Adrenal gland (tissue), 5 donors: ENCODE data around the gene CTSZ.

ENCODE experiments used
- POLR2A ChIP-seq, 2 donors: fragments of 450-650 bp; IDR thresholded peaks; one replicate each; pipeline ENCODE4 v1.6.1; 2017; ENCODE audit warnings: antibody characterized with exemption in 2 of 2, mild to moderate bottlenecking in 2 of 2, moderate library complexity in 1 of 2
- TF ChIP-seq, protein P1 (sequence below), 6 experiments: fragments of 450-650 bp in 4 of 6; fragments of 200-600 bp in 2 of 6; sonication (generic) in 1 of 6; IDR thresholded peaks; 1 replicate in 5 of 6; 2 replicates in 1 of 6; pipeline versions ENCODE4 v1.5.1 to v1.8.0; 2016 to 2021; ENCODE audit warnings: antibody characterized with exemption in 6 of 6, mild to moderate bottlenecking in 2 of 6, moderate library complexity in 1 of 6
- donor health status: DM: no; HTN: no; CAD: no.

DNA sequence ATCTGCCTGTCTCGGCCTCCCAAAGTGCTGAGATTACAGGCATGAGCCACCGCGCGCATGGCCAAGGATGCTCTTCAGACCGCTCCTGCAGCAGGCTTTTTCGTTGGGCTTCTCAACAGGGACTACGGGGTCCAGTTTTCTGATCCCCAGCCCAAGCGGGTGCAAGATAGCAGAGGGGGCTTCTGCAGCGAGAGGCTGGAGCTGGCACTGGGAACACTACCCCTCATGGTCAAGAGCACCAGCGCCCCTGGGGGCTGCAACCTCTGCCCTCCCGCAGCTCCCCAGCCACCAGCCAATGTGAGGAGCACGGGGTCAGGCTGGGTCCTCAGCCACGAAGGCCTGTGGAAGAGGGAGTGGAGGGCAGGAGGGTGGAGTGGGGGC, 6.0 kb downstream of the CTSZ start:
- TF ChIP-seq, protein P1, sequence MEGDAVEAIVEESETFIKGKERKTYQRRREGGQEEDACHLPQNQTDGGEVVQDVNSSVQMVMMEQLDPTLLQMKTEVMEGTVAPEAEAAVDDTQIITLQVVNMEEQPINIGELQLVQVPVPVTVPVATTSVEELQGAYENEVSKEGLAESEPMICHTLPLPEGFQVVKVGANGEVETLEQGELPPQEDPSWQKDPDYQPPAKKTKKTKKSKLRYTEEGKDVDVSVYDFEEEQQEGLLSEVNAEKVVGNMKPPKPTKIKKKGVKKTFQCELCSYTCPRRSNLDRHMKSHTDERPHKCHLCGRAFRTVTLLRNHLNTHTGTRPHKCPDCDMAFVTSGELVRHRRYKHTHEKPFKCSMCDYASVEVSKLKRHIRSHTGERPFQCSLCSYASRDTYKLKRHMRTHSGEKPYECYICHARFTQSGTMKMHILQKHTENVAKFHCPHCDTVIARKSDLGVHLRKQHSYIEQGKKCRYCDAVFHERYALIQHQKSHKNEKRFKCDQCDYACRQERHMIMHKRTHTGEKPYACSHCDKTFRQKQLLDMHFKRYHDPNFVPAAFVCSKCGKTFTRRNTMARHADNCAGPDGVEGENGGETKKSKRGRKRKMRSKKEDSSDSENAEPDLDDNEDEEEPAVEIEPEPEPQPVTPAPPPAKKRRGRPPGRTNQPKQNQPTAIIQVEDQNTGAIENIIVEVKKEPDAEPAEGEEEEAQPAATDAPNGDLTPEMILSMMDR (IDR thresholded peaks at IDR 0.05) = no peak
- no peak for TF ChIP-seq POLR2A (IDR thresholded peaks at IDR 0.05)
